Inflammatory macrophage (primary cell): Measurements from ENCODE around the gene CLTCL1.

Experiments used
- DNase-seq, 2 donors: peaks; one replicate each; pipeline ENCODE4 v3.0.0-alpha.2; 2020 to 2022

The CLTCL1 gene

GRCh38 chr22:19195796-19196731 lies 95.5 kb downstream of the CLTCL1 start:
- peak in 1 of 2 donors; percentile 34 for DNase-seq

GRCh38 chr22:19194766-19195536 lies 96.6 kb downstream of the CLTCL1 start:
- DNase-seq = no peak

DNA sequence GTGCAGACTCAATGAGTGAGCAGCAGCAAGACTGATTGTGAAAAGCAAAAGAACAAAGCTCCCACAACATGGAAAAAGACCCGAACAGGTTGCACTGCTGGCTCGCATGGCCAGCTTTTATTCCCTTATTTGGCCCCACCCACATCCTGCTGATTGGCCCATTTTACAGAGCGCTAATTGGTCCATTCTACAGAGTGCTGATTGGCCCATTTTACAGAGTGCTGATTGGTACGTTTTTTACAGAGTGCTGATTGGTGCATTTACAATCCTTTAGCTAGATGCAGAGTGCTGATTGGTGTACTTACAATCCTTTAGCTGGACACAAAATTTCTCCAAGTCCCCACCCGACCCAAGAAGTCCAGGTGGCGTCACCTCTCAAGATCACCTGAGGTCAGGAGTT lies 97.6 kb downstream of the CLTCL1 start:
- no peak for DNase-seq

- DNase-seq = no peak
Observed at GRCh38 chr22:19187716-19188563, 103.6 kb downstream of the CLTCL1 start.

DNA sequence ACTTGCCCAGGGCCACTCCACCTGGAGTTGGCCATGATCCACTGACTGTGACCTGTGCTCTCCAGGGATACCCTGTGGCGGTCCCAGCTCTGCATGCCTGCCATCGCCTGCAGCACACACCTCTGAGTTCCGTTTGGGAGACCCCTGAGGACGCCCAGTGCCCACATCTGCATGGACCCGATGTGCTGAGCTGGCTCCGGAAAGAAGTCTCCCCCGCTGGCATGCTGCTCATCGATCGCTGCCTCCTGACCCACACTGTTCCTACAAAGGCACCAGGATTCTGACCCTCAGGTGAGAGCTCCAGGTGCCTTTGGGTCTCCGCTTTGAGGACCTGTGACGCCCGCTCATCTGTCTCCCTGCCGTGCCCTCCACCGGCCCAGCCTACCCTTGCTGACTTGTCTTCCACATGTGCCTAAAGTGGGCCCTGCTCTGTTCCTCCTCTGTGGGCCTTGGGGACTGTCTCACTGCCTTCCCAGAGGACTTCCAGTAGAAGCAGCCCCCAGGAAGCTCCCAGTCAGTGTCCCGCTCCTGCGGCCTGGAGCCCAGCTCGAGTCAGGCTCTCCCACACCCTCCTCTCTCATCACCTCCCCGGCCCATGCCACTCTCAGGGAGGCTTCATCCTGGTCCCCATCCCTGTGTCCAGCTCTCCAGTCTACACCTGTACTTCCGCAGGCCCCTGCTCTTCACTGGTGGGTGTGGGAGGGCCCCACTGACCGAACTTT lies 107.1 kb downstream of the CLTCL1 start:
- no peak for DNase-seq

DNA sequence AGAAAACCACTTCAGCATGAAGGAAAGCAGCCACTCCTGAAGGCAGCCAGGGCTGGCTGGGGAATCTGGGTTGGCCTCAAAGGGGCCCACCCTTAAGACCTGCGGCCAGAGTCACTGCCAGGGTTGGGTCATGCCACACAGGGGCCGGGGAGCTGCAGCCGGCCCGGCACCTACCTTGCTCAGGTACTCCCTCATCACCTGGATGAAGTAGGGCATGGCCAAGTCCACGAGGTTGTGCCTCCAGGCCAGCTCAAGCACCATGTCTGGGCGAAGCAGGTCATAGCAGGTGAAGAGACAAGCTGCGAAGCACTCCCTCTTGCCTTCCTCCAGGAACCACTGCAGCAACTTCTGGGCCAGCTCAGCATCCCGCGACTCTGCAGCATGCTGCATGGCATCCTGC lies 108.3 kb downstream of the CLTCL1 start:
- no peak for DNase-seq

GRCh38 chr22:19182472-19183157 lies 108.9 kb downstream of the CLTCL1 start:
- no peak for DNase-seq

- no peak for DNase-seq
Observed at GRCh38 chr22:19181786-19182471, 109.6 kb downstream of the CLTCL1 start.

GRCh38 chr22:19180740-19181410 lies 110.6 kb downstream of the CLTCL1 start:
- DNase-seq = no peak

DNA sequence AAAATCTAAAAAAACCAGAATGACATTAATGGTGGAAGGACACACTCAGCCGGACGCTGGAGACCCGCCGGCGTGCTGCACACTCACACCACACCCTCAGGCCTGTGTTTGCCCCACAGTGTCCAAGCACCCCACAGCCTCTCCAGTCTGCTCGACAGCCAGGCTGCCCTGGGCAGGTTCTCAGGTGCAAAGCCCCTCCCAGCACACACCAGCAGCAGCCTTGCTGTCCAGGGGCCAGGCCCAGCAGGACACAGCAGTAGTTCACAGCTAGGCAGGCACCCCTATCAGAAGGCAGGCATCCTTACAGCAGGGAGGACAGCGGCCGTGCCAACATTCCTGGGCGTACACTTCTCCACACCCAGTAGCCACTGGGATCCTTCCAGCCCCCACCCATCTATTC lies 111.3 kb downstream of the CLTCL1 start:
- DNase-seq = no peak

GRCh38 chr22:19179497-19180048 lies 111.9 kb downstream of the CLTCL1 start:
- DNase-seq = peak; percentile 57 to 85

- DNase-seq = peak; percentile 92 to 95
Observed at GRCh38 chr22:19178657-19179496, 112.6 kb downstream of the CLTCL1 start, which contains the start of gene SLC25A1. SLC25A1 (minus strand) TSS chr22:19178736; CDS start chr22:19178673, 63 bp downstream.

DNA sequence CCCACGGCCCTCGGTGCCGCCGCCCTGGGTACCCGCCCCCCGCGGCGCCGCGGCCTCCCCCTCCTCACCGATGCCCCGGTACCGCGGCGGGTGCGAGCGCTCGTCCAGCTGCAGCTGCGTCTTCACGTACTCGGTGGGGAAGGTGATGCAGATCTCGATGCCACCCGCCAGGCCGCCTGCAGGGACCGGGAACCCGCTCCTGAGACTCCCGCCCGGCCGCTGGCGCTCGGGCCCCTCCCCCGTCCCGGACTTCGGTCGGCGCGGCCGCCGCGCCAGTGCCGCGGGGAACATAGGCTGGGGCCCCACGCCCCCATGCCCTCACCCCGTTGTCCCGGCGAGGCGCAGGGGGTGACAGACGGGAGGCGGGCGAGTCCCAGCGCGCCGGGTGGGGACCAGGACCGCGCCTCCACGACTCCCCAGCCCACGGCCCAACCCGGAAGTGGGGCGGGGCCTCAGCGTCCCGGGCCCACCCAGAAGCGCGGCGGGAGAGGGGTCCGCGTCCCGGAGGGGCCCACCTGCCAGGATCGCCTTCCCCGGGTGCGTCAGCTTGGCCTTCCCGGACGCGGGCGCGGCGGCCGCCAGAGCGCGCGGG lies 113.4 kb downstream of the CLTCL1 start:
- DNase-seq = peak in 1 of 2 donors; percentile 39

- no peak for DNase-seq
Observed at GRCh38 chr22:19177164-19178064, 114.1 kb downstream of the CLTCL1 start.

GRCh38 chr22:19176732-19177131 lies 114.8 kb downstream of the CLTCL1 start:
- DNase-seq = no peak

DNA sequence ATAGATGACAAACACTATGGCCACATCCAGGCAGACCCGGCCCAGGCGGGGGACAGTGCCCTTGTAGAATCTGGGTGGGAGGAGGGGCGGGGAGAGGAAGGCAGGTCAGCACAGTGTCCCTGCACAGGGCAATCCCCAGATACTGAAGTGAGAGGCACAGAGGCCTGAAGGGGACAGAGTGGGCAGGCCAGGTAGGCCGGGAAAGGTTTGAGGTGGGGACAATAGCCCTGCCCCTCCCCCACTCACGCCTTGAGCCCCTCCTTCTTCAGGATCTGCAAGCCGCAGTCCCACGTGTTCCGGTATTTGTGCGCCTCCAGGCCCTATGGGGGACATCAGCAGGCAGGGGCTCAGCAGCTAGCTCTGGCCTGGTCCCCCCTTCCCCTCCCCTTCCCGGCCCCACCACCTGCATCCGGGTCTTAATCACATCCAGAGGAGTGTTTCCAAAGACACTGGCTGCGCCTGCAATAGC lies 115.3 kb downstream of the CLTCL1 start:
- no peak for DNase-seq

- DNase-seq = no peak
Observed at GRCh38 chr22:19175602-19176174, 115.8 kb downstream of the CLTCL1 start.
